HepG2 (cell line): ENCODE results near the gene DNASE1L2. TPM values are rescaled to one million over a fixed set of nuclear protein-coding genes. Genes with fewer than 3 reads are reported as not detected.
A peak's percentile ranks its signal among the peaks of the same experiment; 100 is the strongest.

ENCODE experiments used
- ASH2L ChIP-seq: fragments of 300-600, 200-600 bp; sonication (generic); IDR thresholded peaks from 2 replicates; pipeline ENCODE4 v1.7.0; 2017; ENCODE audit warnings: low read depth, mild to moderate bottlenecking, moderate library complexity, mixed read lengths, low read length; ENCODE audit not compliant: insufficient read length
- ATF4 ChIP-seq, 2 experiments: fragments of 450-650 bp in 1 of 2; sonication (generic) in 1 of 2; formaldehyde crosslinking; IDR thresholded peaks; 2 replicates each; pipeline versions ENCODE4 v1.5.0 to v1.8.0; 2020 to 2022; ENCODE audit warnings: mild to moderate bottlenecking in 1 of 2, missing genetic modification reagents in 1 of 2
- CCDC6 ChIP-seq: sonication (generic); formaldehyde crosslinking; IDR thresholded peaks from 2 replicates; pipeline ENCODE4 v1.8.1; 2022; ENCODE audit warnings: mild to moderate bottlenecking, missing genetic modification reagents, moderate library complexity
- HNF1B ChIP-seq: sonication (generic); formaldehyde crosslinking; IDR thresholded peaks from 2 replicates; pipeline ENCODE4 v1.5.1; 2020; ENCODE audit warnings: mild to moderate bottlenecking, moderate library complexity, missing genetic modification reagents
- JUN ChIP-seq: sonication (generic); formaldehyde crosslinking; IDR thresholded peaks from 2 replicates; pipeline ENCODE4 v1.4.0; 2020; ENCODE audit warnings: mild to moderate bottlenecking, missing genetic modification reagents
- MIER2 ChIP-seq: IDR thresholded peaks from 2 replicates; pipeline ENCODE4 v1.6.1; 2016; ENCODE audit warnings: missing biosample characterization, missing genetic modification reagents
- MNT ChIP-seq: fragments of 450-650 bp; IDR thresholded peaks from 2 replicates; pipeline ENCODE4 v1.6.1; 2016
- MTA3 ChIP-seq: sonication (generic); formaldehyde crosslinking; IDR thresholded peaks from 2 replicates; pipeline ENCODE4 v1.4.0; 2020; ENCODE audit warnings: missing genetic modification reagents
- MYC ChIP-seq: sonication (generic); formaldehyde crosslinking; IDR thresholded peaks from 2 replicates; pipeline ENCODE4 v1.9.0; 2021; ENCODE audit warnings: missing genetic modification reagents, borderline replicate concordance
- NAIF1 ChIP-seq: sonication (generic); formaldehyde crosslinking; IDR thresholded peaks from 2 replicates; pipeline ENCODE4 v1.5.0; 2020; ENCODE audit warnings: mild to moderate bottlenecking, missing genetic modification reagents, borderline replicate concordance
- PHF5A ChIP-seq: IDR thresholded peaks from one replicate; pipeline ENCODE4 v1.6.1; 2018; ENCODE audit warnings: low read depth, missing genetic modification reagents; ENCODE audit not compliant: unreplicated experiment
- POLR2AphosphoS5 ChIP-seq: IDR thresholded peaks from 2 replicates; pipeline ENCODE4 v1.6.1; 2012; ENCODE audit warnings: low read depth, low read length
- PPARG ChIP-seq: conservative IDR thresholded peaks from 2 replicates; pipeline ENCODE4 v1.6.1; 2016; ENCODE audit warnings: missing biosample characterization, missing genetic modification reagents
- SKI ChIP-seq: fragments of 450-650 bp; IDR thresholded peaks from one replicate; pipeline ENCODE4 v1.6.1; 2018; ENCODE audit warnings: mild to moderate bottlenecking; ENCODE audit not compliant: partially characterized antibody
- SOX5 ChIP-seq: IDR thresholded peaks from 2 replicates; pipeline ENCODE4 v1.6.1; 2016; ENCODE audit warnings: borderline replicate concordance
- SRSF4 ChIP-seq: fragments of 200-400 bp; formaldehyde crosslinking; IDR thresholded peaks from one replicate; pipeline ENCODE4 v1.6.1; 2018; ENCODE audit warnings: mild to moderate bottlenecking, low read depth, low read length, moderate library complexity; ENCODE audit not compliant: poor library complexity, severe bottlenecking
- ZFP82 ChIP-seq: sonication (generic); formaldehyde crosslinking; IDR thresholded peaks from 2 replicates; pipeline ENCODE4 v1.5.1; 2020; ENCODE audit warnings: mild to moderate bottlenecking, missing genetic modification reagents, borderline replicate concordance
- ZNF230 ChIP-seq: sonication (generic); formaldehyde crosslinking; IDR thresholded peaks from 2 replicates; pipeline ENCODE4 v1.4.0; 2020; ENCODE audit warnings: mild to moderate bottlenecking, missing genetic modification reagents
- ZNF441 ChIP-seq: sonication (generic); formaldehyde crosslinking; IDR thresholded peaks from 2 replicates; pipeline ENCODE4 v1.7.0; 2021; ENCODE audit warnings: missing genetic modification reagents, borderline replicate concordance
- ZNF607 ChIP-seq: sonication (generic); formaldehyde crosslinking; IDR thresholded peaks from 2 replicates; pipeline ENCODE4 v1.5.1; 2020; ENCODE audit warnings: missing genetic modification reagents, mild to moderate bottlenecking, borderline replicate concordance
- ZNF660 ChIP-seq: sonication (generic); formaldehyde crosslinking; IDR thresholded peaks from 2 replicates; pipeline ENCODE4 v1.5.1; 2020; ENCODE audit warnings: mild to moderate bottlenecking, low read depth, missing genetic modification reagents, borderline replicate concordance
- ZNF691 ChIP-seq: sonication (generic); formaldehyde crosslinking; IDR thresholded peaks from 2 replicates; pipeline ENCODE4 v1.4.0; 2020; ENCODE audit warnings: missing genetic modification reagents, low read depth, mild to moderate bottlenecking, borderline replicate concordance
- ZNF790 ChIP-seq: sonication (generic); formaldehyde crosslinking; IDR thresholded peaks from 2 replicates; pipeline ENCODE4 v1.8.0; 2022; ENCODE audit warnings: missing genetic modification reagents, mild to moderate bottlenecking, borderline replicate concordance
- ZNF792 ChIP-seq: IDR thresholded peaks from 2 replicates; pipeline ENCODE4 v1.6.1; 2016
- ZNF850 ChIP-seq: sonication (generic); formaldehyde crosslinking; conservative IDR thresholded peaks from 2 replicates; pipeline ENCODE4 v1.9.0; 2021; ENCODE audit warnings: mild to moderate bottlenecking, missing genetic modification reagents
- polyA plus RNA-seq, 8 experiments: library from polyadenylated mRNA; depleted of rRNA in 3 of 8; stranded (reverse) in 7 of 8; unstranded in 1 of 8; fragments of >200 nt; fragmentation: Illumina TruSeq in 4 of 8; extraction: Trizol in 4 of 8; gene quantifications; 2 replicates each; pipeline versions ENCODE4 v1.2.1 to v1.2.3, GENCODE V29; 2011 to 2016; ENCODE audit warnings: low read depth in 4 of 8, missing spikeins in 1 of 8, mixed read lengths in 1 of 8; ENCODE audit not compliant: insufficient read depth in 1 of 8
- total RNA-seq, 5 experiments: library from RNA; depleted of rRNA; stranded (reverse); fragments of >200 nt; fragmentation: Illumina TruSeq; extraction: Trizol; gene quantifications; 2 replicates each; pipeline ENCODE4 v1.2.3, GENCODE V29; 2016; ENCODE audit warnings: low read depth in 1 of 5

Gene DNASE1L2
- total and polyA plus RNA-seq, 2 of the 13 experiments (the other 11 are each of a cell fraction or from before 2014, with no cell fraction given): 0.44 to 0.50 TPM

- TF ChIP-seq NAIF1: peak; percentile 91
- TF ChIP-seq ZNF850: no peak; the same call in 1 of the 2 replicates
- peak; percentile 89 for TF ChIP-seq ASH2L
- peak; percentile 83 for TF ChIP-seq ZNF790
- TF ChIP-seq ZNF792 (CRISPR knock-in tag): peak; percentile 40
- TF ChIP-seq ZNF691 (CRISPR knock-in tag): peak; percentile 74; the same call in 1 of the 2 replicates
- TF ChIP-seq CCDC6: peak; percentile 86
- peak in 1 of 2 experiments; percentile 61; a peak in 1 of 4 replicates for TF ChIP-seq ATF4 (CRISPR knock-in tag; IDR thresholded peaks at IDR 0.05)
- no peak for TF ChIP-seq JUN
- TF ChIP-seq SRSF4: no peak
- peak; percentile 72 for TF ChIP-seq POLR2AphosphoS5
- TF ChIP-seq SOX5 (CRISPR knock-in tag): peak; percentile 5; the same call in 1 of the 2 replicates
- peak; percentile 73 for TF ChIP-seq HNF1B (CRISPR knock-in tag)
- TF ChIP-seq PHF5A: no peak
- TF ChIP-seq ZNF441 (CRISPR knock-in tag): 0 out of 2 replicates have a peak, but pooled peaks have one; percentile 16
- TF ChIP-seq ZFP82 (CRISPR knock-in tag): no peak; the same call in 1 of the 2 replicates
- no peak for TF ChIP-seq MNT
- no peak for TF ChIP-seq PPARG (CRISPR knock-in tag)
- 0 out of 2 replicates have a peak, but pooled peaks have one; percentile 73 for TF ChIP-seq ZNF607
- TF ChIP-seq ZNF230: peak; percentile 18; the same call in 1 of the 2 replicates
- peak; percentile 57 for TF ChIP-seq MYC (CRISPR knock-in tag)
- TF ChIP-seq ZNF660 (CRISPR knock-in tag): no peak
- TF ChIP-seq MTA3 (CRISPR knock-in tag): no peak
- TF ChIP-seq MIER2 (CRISPR knock-in tag): no peak
- no peak for TF ChIP-seq SKI
Observed at GRCh38 chr16:2205104-2205966, 30.9 kb upstream of the DNASE1L2 start, which contains the start of gene MLST8 (continued).
